PC-3 (cell line): ENCODE data around the gene ARHGAP26.

Source experiments
- CTCF ChIP-seq: fragments of 300-600 bp; sonication (generic); conservative IDR thresholded peaks from 2 replicates; pipeline ENCODE4 v1.5.1; 2017; ENCODE audit warnings: antibody characterized with exemption, low read depth, mild to moderate bottlenecking, low read length
- EZH2 ChIP-seq: fragments of 300-600 bp; sonication (generic); IDR thresholded peaks from one replicate; pipeline ENCODE4 v1.6.1; 2017; ENCODE audit warnings: antibody characterized with exemption, mild to moderate bottlenecking, low read length; ENCODE audit not compliant: unreplicated experiment
- EZH2phosphoT487 ChIP-seq: fragments of 300-600 bp; sonication (generic); IDR thresholded peaks from 2 replicates; pipeline ENCODE4 v1.6.1; 2018; ENCODE audit warnings: mild to moderate bottlenecking, antibody characterized with exemption, low read length, borderline replicate concordance

GRCh38 chr5:143177263-143177983 lies 407.2 kb downstream of the ARHGAP26 start:
- TF ChIP-seq CTCF (no peak), EZH2 (no peak), EZH2phosphoT487 (no peak)
